Measurements from ENCODE around the gene SYT13.

- TF ChIP-seq CTCF (IDR thresholded peaks at IDR 0.05; ENCODE audit: low read depth, low read length), result peak; percentile 64
- no peak for TF ChIP-seq EZH2phosphoT487 (IDR thresholded peaks at IDR 0.05; ENCODE audit: low read depth)
Observed at GRCh38 chr11:45252134-45252856, 33.8 kb downstream of the SYT13 start.

Measured in OCI-LY3 (cell line).